ENCODE data around the gene TUSC1. TPM values are rescaled to one million over a fixed set of nuclear protein-coding genes. Genes with fewer than 3 reads are reported as not detected.

The TUSC1 gene
- total RNA-seq (2022; extraction: Qiagen RNA extraction), result 3.6 to 7.1 TPM (median 6.7 TPM) in 5 replicates

GRCh38 chr9:25678147-25678666 lies at the start of gene TUSC1:
Gene TUSC1, minus strand, starts transcription at chr9:25678444. Its CDS starts 132 bp downstream, at chr9:25678312.

